Ishikawa (cell line): ENCODE results near the gene PITPNM2.

ENCODE experiments used
- CEBPB ChIP-seq: IDR thresholded peaks from 2 replicates; pipeline ENCODE4 v1.6.1; 2012
- CREB1 ChIP-seq: IDR thresholded peaks from 2 replicates; pipeline ENCODE4 v1.6.1; 2012; ENCODE audit warnings: low read depth
- EGR1 ChIP-seq: IDR thresholded peaks from 2 replicates; pipeline ENCODE4 v1.6.1; 2012
- NFIC ChIP-seq: IDR thresholded peaks from 2 replicates; pipeline ENCODE4 v1.6.1; 2012

DNA sequence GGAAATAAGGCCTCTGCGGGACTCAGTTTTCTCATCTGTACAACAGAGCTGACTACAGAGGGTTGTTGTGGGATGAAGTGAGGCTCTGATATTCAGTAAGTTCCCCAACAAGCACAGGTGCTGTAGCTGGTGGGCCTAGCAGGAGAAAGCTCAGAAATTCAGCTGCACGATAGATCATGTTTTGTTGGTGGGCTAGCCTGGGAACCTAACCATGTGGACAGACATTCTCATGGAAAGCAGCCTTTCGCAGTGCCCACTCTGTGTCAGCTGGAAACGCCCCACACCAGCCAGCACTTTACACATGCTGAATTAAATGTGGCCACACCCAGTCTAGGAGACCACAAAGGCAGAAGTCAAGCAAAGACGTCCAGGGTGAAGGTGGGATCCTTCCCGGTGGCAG is 16.1 kb downstream of the PITPNM2 start:
- TF ChIP-seq CEBPB (no peak), NFIC (no peak), EGR1 (no peak), CREB1 (no peak)
